GM21447 (cell line): Measurements from ENCODE around the gene RAB10.
"Not testable (repeated sequence)": the region's sequence is repeated elsewhere in the genome, so short reads cannot be mapped to it uniquely, and the experiment has no call there.

ENCODE experiments used
- ATAC-seq: cut with Tn5 transposase; IDR thresholded peaks from one replicate; pipeline ENCODE4 v1.9.1; 2021; ENCODE audit not compliant: unreplicated experiment

Gene RAB10

DNA sequence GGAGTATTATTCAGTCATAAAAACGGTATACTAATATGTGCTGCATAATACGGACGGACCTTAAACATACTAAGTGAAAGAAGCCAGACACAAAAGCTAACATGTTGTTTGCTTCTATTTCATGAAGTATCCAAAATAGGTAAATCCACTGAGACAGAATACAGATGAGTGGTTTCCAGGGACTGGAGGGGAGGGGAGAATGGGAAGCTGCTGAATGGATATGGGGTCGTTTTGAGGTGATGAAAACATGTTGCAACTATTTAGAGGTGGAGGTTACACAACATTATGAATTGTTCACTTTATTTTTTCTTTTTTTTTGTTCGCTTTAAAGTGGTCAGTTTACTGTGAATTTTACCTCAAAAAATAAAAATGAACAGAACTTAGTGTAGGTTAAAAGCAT is 52.9 kb downstream of the RAB10 start:
- ATAC-seq: no peak

DNA sequence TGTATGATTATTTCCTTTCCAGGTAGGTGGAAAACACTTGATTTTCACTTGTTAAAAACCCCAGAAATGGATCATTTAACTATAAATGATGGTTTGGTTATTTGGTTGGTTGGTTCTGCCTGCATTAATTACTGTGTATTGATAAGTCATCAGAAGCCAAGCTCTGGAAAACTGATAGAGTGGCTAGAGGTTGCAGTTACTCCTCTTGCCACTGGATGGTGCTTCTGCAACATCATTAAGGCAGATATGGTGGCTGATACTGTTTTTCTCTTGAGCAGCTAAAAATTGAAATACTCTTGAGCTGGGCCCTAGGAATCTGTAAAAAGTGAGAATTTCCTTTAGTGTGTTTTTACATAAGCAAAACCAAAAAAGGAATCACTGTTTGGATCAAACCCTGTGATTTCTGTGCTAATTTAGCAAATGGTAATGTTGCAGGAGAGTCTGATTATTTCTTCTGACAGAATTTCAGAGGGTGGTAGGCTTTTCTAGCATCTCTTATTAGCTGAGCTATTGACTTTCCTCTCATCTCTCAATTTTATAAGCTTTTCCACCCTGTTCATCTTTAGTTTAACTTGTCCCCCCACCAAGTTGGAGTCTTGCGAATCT is 54.3 kb downstream of the RAB10 start:
- no peak for ATAC-seq

DNA sequence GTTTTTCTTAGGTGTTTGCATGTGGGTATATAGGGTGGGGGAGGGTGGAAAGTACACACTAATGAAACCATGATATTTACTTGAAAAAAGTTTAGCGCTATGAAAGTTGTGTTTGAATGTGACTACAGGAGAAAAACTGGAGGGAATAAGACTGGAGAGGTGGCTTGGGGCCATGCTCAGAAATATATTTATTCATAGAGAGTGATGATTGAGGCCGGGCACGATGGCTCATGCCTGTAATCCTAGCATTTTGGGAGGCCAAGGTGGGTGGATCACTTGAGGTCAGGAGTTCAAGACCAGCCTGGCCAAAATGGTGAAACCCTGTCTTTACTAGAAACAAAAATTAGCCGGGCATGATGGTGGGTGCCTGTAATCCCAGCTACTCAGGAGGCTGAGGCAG is 55.0 kb downstream of the RAB10 start:
- ATAC-seq: not testable (repeated sequence)

DNA sequence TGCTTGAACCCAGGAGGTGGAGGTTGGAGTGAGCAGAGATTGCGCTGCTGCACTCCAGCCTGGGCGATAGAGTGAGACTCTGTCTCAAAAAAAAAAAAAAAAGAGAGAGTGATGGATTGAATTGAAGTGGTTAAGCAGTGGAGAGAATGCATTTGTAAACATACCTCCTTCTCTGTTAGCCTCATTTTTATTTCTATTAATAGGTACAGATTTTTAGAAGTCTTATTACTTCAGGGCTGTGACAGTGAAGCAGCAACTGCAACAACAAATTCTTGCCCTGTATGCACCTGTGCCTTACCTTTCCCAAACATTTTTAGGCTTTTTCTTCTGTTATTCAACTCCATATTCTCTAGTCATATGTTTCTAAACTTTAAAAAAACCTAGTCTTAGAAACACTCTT is 55.5 kb downstream of the RAB10 start:
- ATAC-seq: no peak

DNA sequence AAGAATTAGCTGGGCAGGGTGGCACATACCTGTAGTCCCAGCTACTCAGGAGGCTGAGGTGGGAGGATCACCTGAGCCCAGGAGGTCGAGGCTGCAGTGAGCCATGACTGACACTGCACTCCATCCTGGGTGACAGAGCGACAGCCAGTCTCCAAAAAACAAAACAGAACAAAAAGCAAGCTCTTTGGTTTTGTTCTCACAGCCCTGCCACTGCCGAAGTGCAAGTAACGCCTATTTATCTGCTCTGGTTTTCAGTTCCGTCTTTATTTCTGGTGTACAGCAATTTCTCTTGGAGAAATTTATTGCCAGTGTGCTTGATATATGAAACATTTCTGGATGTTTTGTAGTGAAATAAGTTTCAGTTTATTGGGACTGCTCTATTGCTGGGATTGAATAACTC is 61.9 kb downstream of the RAB10 start:
- no peak for ATAC-seq

DNA sequence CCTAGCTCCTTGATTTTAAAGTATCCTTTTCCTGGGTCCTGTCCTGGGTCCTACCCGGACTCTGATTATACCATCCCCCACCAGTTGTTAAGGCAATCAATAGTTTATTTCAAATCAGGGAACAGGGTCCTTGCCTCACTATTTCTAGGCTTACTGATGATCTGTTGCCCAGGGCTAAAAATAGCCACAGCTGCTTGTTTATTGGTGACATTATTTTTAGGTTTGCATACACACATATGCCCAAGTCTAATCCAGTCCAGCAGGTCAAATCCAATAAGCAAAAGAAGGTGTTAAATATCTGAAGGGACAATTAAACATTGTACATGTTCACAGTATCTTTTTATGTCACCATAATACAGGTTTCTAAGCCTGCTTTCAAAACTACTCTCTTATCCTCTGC is 66.0 kb downstream of the RAB10 start:
- ATAC-seq: no peak

DNA sequence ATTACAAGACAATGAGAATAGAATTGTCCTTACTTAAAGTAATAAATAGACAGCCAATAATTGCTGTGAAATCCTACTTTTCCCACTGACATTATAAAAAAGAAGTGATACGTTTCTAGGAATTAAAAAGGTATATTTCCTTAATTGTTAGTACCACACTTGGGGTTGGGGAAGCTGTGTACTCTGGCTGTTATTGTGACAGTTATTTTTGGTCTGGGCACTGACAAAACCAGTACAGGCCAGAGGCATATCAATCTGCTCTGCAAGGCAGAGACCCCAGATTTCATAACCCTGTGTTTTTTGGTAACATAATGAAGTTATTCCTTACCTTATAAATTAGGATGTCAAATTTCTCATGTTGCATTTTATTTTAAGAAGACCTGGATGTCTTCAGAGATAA is 66.5 kb downstream of the RAB10 start:
- no peak for ATAC-seq

DNA sequence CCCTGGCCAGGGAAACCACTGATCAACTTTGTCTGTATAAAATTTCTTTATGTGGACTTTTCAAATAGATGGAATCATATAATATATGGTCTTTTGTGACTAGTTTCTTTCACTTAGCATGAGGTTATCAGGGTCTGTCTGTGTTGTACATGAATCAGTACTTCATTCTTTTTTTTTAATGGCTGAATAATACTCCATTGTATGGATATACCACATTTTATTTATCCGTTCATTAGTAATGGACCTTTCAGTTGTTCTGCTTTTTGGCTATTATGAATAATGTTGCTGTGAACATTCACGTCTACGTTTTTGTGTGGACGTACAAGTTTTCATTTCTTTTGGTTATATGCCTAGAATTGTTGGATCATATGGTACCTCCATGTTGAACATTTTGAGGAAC is 69.9 kb downstream of the RAB10 start:
- ATAC-seq: no peak

DNA sequence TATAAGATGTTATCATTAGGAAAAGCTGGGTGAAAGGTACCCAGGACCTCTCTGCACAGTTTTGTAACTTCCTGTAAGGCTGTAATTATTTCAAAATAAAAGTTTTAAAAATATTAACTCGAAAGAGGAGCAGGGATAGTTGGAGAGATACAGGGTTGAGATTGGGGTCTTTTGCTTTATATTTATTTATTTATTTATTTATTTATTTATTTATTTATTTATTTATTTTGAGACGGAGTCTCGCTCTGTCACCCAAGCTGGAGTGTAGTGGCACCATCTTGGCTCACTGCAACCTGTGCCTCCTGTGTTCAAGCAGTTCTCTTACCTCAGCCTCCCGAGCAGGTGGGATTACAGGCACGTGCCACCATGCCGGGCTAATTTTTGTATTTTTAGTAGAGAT is 74.8 kb downstream of the RAB10 start:
- not testable (repeated sequence) for ATAC-seq

DNA sequence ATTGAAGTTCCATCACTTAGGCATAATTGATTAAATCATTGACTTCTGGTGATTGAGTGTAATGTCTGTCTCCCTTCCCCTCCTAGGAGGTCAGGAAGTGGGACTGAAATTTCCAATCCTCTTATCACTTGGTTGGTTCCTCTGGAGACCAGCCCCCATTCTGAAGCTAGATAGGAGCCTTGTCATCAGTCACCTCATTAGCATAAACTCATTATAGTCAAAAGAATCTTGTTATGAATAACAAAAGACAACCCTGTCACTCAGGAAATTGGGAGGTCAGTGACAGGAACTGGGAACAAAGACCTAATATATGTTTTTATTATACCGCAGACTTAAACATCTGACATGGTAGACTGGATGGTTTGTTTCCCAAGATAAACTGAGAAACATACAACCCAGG is 78.3 kb downstream of the RAB10 start:
- no peak for ATAC-seq

DNA sequence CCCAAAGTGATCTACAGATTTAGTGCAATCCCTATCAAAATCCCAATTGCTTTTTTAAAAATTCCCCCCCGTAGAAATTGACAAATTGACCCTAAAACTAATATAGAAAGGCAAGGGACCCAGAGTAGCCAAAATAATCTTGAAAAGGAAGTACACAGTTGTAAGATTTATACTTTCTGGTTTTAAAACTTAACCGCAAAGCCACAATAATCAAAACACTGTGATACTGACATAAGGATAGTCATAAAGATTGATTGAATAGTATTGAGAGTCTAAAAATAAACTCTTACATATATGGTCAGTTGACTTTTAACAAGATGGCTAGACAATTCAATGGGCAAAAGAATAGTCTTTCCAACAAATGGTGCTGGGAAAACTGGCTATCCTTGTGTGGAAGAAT is 80.3 kb downstream of the RAB10 start:
- ATAC-seq: no peak

DNA sequence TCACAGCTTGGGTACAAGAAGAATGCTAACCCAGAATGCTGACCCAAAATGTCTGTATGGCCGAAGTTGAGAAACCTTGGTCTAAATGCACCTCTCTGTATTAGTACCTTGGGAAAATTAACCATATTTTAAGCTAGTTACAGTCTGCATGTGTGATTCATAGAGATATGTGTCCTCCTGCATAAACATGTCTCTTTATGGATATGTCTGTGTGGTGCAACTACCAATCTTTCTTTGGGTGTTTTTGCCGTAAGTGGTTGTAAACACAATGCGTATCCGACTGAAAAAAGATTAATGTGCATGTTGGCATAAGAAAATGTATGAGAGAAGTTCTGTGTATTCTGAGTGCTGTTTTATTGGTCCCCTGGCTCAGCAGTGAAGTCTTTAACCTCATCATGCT is 84.8 kb downstream of the RAB10 start:
- no peak for ATAC-seq

DNA sequence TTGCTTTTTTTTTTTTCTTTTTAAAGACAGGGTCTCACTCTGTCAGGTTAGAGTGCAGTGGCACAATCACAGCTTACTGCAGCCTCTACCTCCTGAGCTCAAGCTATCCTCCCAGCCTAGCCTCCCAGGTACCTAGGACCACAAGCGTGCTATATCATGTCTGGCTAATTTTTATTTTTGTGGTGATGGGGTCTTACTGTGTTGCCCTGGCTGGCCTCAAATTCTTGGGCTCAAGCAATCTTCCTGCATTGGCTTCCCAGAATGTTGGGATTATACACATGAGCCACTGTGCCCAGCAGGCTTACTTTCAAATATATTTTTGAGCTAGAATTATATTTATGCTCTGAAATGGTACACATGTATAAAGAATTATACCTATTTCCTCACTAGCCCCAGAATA is 85.6 kb downstream of the RAB10 start:
- ATAC-seq: no peak

DNA sequence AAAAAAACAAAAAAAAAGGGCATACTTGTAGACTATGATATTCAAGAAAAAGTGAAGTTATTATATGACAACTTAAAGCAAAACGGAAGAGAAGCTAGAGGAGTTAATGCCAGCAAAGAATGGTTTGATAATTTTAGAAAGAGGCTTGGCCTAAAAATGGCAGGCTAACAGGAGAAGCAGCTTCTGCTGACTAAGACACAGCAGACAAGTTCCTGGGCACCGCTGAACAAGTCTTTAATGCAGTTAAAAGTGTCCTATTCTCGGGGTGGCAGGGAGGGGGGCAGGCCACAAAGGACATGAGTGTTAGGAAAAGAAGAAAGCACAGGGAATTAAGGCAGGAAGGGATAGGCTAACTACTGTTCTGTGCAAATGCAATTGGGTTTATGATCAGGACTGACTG is 88.7 kb downstream of the RAB10 start:
- ATAC-seq: no peak

DNA sequence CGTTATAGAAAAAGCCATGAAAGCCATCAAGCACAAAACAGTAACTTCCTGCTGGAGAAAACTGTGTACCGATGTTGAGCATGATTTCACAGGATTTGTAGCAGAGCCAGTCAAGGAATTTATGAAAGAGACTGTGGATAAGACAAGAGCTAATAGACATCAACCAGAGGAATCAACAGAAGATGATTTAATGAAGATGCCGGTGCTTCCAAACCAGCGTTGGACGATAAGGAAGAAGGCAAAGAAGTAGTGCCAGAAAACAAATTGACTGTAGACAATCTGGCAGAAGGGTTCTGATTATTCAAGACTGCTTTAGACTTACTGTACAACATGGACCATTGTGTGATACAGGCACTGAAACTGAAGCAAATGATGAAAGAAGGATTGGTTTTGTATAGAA is 89.5 kb downstream of the RAB10 start:
- no peak for ATAC-seq

DNA sequence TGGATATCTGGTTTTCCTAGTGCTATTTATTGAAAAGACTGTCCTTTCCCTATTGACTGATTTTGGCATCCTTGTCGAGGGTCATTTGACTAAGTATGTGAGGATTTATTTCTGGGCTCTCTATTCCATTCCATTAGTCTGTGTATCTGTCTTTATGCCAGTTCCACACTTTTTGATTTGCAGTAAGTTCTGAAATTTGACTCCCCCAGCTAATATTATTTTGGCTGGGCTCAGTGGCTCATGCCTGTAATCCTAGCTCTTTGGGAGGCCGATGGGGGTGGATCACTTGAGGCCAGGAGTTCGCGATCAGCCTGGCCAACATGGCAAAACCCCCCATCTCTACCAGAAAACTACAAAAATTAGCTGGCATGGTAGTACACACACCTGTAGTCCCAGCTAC is 92.2 kb downstream of the RAB10 start:
- ATAC-seq: no peak

DNA sequence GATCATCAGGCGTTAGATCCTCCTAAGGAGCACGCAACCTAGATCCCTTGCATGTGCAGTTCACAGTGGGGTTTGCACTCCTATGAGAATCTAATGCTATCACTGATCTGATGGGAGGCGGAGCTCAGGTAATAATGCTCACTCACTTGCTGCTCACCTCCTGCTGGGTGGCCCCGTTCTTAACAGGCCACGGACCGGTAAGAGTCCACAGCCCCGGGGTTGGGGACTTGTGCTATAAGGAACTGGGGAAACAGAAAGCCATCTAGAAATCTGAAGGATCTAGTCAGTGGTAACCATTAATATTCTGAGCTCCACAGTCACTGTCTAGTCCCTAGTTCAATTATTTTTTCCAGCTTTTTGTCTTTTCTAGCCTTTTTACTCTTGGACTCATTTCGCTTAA is 94.3 kb downstream of the RAB10 start:
- ATAC-seq: no peak

DNA sequence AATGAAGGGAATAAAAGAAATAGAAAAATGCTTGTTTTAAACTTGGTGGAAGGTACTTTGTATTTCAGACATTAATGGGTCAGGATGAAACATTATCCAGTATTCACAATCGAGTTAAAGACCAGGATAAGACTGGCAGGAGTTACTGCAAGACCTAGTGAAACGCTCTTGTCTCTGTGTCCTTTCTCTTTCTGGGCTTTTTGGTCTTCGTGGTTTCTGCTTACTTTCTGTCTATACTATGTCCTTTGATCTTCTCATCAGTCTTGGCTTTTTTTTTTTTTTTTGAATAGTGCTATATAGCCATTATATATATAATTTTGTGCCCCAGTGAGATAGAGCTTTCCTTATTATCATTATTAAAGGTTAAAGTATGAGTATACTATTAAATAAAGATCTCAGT is 96.9 kb downstream of the RAB10 start:
- ATAC-seq: no peak

DNA sequence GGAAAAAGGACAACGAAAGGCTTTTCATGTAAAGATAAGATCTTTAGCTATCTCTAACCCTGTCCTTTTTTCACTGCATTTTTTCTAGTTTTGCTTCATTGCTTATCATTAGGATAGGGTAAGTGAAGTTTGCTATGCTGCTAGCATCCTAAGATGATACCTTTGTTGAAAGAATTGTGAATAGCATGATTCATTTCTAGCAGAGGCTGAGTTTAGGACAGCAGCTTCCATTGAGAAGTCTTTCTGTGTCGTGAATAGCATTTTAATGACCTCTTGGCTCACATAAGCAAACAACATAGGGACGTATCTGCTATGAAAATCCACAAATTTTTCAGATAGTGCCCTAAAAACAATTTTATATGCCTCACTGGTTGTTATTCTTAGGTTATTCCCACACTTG is 102.6 kb downstream of the RAB10 start:
- ATAC-seq: no peak

DNA sequence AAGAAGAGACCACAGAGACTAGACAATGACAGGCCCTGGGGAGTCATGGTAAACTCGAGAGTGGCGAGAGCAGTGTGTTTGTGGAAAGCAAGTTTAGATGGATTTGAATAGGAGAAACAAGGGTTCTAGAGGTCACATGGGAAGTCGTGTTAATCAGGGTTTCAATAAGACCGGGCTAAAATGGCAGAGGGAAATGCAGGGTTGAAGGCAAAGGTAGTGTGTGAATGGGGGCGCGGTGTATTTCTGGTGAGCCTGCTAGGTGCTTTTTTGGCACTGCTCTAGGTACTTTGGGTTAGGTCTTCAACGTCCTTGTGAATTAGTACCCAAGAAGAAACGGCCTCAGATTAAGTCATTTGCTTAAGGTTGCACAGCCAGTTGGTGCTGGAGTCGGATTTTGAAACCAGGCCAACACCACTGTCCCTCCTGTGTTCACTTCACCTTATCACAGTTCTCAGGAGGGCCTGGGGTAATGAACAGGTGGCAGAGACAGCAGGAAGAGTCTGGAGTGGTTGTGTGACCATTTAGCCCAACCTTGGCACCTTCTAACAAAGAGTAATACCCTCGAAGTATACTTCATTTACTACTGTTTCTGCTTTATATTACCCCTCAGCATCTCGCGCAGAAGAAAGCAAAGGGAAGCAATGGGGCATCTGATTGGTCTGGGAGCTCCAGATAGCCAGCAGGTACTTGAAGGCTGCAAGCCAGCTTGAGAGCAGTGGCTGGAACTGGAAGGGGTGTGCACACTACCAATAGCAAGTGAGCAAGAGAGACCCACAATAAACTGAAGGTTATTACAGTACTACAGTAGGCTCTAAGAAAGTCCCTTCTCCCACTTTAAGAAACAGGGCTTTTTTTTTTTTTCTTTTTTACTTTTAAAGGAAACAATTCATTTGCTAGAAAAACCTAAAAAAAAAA is 105.6 kb downstream of the RAB10 start:
- no peak for ATAC-seq

DNA sequence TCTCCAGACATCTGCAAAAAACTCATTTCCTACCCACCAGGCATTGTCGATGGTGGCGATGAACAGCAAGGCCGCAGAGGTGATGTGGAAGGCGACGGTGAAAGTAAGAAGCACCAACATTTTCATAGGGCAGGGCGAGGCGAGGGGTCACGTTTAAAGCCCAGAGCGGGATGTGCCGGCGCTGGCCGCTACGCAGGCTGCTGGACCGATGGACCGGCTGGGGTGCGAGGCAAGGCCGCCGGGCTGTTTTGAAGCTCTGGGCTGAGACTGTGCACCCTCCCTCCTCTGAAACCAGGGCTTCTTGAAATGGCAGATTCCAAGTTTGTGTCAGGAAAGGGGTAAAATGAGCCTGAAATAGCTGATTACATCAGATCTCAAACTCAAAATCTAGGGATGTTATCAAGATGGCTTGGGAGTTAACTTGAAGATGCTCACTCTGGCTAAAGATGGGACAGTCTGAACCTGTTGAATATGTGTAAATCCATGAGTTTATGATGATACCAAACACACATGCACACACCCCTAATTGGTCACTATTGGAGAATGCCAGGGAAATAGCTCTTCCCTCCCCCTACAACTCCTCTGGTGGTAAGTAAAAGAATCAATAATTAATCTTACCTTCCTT is 107.4 kb downstream of the RAB10 start:
- ATAC-seq: no peak

DNA sequence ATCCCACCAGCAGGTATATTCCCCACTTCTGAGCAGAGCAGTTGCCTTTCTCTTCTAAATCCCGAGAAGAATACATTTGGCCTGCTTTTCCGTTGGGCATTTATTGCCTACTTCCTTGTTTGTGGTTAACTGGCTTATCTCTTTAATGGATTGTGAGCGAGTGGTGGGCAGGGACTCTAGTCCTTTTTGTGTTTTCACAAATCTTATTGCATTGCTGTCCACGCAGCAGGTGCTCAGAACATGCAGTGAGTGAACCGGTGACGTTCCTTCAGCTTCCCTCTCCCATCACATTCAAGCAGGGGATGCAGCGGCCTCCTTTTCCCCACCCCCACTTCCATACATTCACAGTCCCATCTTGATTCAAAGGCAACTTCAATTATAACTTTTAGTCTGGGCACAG is 110.1 kb downstream of the RAB10 start:
- ATAC-seq: no peak
